ENCODE measurements around the gene UBE2E2.

UBE2E2 gene

DNA sequence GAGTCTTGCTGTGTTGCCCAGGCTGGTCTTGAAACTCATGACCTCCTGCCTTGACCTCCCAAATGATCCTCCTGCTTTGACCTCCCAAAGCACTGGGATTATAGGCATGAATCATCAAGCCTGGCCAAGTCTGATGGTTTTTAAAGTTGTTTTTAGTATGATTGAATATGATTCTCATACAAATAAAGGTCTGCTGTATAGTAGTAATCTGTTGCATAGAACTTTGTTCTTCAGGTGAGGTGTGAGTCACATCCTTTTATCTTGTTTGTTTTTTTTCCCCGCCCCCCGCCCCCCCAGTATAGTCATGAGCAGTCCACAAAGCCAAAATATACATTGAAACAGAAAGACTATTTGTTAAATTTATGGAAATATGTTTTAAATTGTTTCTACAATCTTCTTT, 39.0 kb downstream of the UBE2E2 start:
- no peak for DNase-seq

DNA sequence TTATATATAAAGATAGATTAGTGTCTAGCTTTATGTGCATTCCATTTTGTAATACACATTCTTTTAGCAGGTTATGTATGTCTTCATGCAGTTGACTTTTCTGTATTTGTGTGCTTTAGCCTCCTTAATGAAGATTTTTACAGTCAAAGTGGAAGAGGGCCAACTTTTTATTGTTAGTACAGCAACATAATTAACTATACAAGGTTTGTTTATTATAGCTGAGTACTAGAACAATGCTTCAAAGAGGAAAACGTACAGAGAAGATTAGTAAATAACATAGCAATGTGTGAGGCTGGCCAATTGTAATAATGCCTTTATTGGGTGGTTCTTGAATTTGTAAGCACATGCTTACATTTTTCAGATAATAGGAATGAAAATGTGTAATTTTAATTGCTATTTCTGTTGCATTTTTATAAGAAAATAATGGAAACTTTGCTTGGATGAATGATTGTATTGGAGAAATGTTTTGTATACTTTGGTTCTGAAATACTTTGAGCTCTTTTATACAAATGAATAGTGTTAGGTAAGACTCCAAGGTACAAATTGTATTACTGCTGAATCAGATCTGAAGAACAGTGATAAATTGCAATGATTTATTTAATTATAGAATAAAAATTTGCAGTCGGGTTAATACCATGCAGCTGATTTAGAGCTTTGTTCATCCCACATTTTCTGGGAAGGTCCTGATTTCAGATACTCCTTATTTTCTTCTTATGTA, 41.4 kb downstream of the UBE2E2 start:
- DNase-seq: no peak

DNA sequence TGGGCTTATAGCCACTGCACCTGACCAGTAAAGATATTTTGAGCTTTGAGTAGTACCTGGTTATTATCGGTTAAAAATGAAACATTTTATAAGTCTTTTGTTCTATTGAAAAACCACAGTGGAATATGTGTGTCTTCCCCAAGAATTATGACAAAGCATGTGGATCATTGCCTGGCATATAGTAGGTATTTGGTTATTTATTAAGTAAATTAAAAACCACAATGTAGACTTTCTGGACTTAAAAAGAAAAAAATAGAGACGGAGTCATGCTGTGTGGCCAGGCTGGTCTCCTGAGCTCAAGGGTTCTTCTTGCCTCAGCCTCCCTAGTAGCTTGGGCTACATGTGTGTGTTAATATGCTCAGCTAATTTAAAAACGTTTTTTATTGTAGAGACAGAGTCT, 43.5 kb downstream of the UBE2E2 start:
- no peak for DNase-seq

DNA sequence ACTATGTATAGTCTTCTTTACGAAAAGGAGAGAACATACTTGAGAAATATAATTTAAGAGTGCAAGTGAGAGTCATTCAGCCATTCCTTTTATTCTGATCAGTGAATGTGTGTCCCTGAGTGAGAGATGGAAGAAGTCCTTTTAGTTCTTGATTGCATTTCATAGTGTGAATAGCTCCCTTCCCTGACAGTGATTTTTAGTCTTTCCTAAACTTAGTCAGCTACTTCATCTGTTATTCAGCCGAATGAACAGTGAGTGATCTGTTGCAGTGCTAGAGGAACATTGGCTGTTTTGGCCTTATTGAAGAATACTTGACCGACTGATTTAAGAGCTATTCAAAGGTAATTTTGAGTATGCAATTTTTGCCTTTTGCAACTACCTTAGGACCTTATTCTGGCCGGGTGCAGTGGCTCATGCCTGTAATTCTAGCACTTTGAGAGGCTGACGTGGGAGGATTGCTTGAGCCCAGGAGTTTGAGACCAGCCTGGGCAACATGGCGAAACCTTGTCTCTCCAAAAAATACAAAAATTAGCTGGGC, 45.5 kb downstream of the UBE2E2 start:
- DNase-seq: no peak

DNA sequence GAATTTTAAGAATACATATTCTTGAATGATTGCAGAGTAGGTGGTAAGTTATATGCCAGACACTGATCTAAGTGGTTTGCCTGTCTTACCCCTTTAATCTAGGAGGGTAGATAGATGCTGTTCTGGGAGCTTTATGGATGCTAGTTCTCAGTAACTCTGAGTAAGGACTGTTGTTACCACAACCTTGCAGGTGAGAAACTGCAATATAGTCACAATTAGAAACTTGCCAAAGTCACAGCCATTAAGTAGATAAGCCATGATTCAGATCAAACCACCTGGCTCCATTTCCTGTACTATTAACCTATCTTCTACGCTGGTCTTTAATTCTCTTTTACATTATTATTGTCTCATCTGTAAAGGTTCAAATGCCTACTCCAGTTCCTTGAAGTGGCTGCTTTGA, 46.8 kb downstream of the UBE2E2 start:
- DNase-seq: no peak

DNA sequence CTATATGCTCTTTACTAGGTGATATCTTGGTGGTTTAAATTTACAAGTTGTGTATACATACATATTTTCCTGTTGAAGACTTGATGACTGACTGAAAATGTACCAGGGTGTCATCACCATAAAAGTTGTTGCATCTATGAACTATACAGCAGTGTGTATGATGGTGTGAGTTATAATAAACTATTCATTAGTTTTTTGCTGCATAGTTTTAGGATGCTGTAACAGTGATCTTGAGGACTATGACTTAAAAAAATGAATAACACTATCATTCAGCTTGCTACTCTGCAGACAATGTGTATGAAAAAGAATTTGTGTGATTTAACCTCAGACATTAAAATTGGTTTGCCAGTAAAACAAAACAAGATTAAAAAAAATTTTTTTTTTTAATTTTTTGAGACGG, 49.0 kb downstream of the UBE2E2 start:
- no peak for DNase-seq

DNA sequence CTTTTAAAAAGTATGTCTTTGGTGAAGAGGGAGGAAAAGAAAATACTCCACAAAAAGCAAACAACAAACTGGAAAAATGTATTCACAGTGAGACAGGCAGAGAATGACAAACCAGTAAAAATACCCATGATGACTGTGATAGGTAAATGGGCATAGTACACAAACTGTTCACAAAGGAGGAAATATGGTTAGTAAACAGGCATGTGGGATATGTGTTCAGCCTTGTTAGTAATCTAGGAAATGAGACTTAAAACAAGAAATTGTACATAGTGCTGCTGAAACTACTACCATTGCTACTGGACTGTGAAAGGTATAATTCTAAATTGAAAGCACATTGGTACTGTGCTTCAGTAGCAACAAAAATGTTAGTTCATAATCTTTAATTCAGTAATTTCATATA, 50.1 kb downstream of the UBE2E2 start:
- DNase-seq: no peak

DNA sequence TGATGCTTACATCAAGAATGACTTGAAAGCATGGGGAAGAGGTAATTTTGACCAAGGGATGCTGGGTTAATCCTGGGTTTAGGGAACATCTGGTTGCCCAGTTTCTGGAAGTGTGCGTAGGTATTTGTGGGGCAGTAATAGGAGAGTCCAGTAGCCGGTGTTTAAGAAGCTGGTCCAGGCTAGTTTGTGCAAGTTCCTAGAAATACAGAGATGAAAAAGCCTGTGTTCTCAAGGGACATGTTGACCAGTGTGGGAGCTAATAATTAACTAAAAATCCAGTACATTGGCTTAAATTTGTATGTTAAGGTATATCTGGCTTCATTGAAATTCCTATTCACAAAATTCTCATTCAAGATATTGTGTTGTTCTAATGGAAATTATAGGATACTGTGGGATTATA, 51.2 kb downstream of the UBE2E2 start:
- no peak for DNase-seq

DNA sequence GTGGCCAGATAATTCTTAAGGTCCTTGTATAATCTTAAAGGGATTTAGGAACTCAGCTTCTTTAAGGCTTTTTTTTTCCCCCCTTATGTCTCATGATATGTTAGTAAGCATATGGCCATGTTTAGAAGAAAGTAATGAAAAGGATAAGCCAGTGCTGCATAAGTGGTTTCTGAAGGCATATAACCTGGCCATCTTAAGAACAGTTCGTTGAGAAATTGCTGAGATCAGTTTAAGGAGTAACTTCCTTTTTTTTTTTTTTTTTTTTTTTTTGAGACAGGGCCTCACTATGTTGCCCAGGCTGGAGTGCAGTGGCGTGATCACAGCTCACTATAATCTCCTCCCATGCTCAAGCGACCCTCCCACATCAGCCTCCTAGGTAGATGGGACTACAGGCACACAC, 51.7 kb downstream of the UBE2E2 start:
- DNase-seq: no peak

DNA sequence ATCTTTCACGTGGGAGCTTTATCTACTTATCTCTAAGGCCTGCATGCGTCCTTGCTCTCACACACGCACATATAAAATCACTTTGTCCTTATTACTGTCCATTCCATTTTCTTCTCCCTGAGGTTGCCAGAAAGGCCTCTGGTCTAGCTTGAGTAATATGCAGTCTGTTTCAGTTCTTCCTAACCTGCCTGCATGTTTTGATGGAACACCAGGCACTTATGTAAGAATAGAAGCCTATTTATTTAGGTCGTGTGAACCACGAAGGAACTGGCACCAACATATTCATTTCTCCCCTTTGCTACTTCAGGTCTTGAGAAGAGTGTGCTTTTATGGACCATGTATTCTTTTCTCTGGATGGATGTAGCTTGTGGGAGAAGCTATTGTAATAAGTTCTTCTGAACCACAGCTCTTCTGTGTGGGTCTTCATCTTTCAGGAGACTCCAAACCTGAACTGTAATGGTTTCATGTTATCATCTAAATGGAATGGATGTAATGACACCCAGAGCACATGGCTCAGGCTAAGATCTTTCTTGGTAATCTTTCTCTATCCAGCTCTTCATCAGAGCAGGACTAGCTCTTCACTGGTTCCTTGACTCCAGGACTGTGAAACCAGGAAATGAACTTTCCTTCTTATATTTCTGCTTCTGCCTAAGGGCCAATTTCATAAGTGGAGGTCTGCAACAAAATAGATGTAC, 53.8 kb downstream of the UBE2E2 start:
- no peak for DNase-seq

DNA sequence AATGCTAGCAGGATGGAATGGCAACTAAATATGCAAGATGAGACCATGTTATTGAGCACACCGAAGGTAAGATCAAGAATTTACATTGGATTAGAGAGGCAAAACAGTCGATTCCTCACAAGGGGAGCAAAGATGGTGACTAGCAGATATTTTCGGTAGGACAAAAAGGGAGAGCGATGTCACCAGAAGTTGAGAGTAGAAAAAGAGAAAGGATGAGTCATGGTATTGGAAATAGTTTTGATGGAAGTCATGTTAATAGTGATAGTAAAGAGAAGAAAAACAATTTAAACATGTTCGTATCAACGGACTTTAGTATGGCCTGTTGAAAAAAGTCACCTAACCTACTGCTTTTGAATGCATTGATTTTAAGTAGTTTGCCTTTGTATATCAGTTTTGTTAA, 55.0 kb downstream of the UBE2E2 start:
- DNase-seq: no peak

DNA sequence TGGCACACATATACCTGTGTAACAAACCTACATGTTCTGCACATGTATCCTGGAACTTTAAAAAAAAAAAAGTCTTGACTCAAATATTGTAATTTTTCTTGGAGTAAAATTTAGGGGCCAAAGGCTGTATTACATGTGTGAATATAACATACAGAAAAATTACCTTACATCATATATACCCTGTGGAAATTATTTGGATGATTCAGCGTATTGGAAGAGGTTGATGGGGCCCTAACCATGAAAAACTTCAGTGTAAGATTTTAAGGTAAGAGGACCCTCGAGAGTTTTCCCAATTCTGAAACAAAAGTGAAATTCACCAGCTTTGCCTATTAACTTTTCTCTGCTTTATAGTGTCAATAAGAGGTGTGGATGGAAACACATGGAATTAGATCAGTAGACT, 56.4 kb downstream of the UBE2E2 start:
- DNase-seq: no peak

DNA sequence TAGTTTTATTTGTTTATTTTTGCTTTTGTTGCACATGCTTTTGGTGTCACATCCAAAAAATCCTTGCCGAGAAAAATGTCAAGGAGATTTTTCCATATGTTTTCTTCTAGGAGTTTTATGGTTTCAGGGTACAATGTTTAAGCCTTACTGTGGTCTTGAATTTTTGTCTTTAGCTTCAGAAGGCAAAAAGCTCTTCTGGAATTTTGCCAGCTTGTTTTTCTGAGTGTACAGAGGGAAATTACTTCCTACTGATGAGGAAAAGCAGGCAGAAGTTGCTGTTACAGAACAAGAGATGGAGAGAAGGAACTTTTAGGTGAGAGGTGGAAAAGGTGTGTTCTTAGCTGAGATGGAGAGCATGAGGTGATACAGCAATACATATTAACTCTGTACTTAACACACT, 59.6 kb downstream of the UBE2E2 start:
- DNase-seq: no peak

DNA sequence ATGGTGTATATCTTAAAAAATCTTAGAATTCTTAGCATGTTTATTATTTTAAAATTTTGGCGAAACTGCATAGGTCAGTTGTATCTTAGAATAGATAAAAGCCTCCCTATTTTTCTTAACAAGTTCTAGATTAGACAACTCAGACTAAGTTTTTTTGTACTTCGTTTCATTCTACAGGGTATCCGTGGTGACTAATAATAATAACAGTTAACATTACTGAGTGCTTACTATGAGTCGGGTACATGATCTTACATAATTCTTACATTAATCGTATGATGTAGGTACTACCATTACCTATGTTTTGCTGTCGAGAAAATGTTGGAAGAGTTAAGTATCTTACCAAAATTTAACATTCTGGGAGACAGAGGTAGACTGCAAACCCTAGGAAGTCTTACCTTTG, 60.7 kb downstream of the UBE2E2 start:
- DNase-seq: no peak

DNA sequence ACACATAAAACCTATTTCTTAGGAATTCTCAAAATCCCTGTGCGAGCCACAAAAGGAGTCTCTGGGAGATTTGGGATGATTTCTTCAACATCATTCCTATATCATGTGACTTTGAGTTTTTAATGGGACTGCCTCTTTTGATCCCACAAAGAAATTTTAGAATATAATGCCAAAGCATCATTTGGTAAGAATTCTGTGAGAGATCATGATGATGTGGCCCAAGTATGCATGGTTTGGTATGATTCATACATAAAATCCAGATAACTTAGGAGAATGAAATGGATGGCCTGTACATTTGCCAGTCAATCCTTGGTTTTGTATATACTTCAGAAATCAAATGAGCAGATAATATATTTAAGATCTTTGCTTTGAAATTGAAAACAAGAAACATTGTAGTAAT, 61.3 kb downstream of the UBE2E2 start:
- DNase-seq: no peak

DNA sequence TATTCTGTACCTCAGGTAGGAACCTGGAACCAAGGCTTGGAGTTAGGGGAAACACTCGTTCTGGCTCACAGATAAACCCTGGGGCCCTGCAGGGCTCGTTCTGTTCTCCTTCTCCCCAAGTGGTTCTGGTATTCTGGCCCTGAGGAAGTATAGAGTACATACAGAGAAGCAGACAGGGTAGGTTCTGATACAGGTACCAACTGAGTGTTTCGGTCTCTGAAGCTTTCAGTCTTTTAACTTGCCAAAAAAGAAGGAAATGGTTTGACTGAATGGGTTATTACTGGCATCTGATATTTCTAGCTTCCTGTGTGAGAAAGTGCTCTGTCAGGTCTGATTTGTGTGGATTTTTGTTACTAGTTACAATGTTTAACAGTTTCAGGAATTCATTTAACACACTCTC, 67.3 kb downstream of the UBE2E2 start:
- no peak for DNase-seq

DNA sequence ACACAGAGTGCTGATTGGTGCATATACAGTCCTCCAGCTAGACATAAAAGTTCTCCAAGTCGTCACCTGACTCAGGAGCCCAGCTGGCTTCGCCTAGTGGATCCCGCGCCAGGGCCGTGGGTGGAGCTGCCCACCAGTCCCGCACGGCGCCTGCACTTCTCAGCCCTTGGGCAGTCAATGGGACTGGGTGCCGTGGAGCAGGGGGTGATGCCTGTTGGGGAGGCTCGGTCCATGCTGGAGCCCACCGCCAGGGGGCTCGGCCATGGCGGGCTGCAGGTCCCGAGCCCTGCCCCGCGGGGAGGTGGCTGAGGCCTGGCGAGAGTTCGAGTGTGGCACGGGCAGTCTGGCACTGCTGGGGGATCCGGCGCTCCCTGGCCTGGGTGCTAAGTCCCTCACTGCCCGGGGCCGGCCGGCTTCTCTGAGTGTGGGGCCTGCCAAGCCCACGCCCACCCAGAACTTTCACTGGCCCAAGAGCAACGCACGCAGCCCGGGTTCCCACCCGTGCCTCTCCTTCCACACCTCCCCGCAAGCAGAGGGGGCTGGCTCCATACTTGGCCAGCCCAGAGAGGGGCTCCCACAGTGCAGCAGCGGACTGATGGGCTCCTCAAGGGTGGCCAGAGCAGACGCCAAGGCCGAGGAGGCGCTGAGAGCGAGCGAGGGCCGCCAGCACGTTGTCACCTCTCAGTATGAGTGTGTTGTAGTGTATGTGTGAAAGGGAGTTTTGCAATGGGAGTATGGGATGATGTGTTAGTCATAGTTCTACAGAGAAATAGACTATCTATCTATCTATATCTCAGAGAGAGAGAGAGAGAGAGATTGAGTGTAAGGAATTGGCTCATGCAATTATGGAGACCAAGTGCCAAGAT, 69.0 kb downstream of the UBE2E2 start:
- DNase-seq: no peak

DNA sequence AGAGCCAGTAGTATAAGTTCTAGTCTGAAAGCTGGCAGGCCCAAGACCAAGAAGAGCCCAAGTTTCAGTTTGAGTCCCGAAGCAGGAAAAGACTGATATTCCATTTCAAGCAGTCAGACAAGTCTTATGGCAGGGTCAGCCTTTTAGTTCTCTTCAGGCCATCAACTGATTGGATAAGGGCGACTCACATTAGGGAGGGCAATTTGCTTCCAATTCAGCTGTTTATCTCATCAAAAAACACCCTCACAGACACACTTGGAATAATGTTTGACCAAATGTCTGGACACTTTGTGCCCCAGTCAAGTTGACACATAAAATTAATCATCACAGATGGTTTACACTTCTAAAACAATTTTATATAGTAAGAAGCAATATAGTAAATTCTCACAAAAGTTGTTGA, 69.7 kb downstream of the UBE2E2 start:
- DNase-seq: no peak

DNA sequence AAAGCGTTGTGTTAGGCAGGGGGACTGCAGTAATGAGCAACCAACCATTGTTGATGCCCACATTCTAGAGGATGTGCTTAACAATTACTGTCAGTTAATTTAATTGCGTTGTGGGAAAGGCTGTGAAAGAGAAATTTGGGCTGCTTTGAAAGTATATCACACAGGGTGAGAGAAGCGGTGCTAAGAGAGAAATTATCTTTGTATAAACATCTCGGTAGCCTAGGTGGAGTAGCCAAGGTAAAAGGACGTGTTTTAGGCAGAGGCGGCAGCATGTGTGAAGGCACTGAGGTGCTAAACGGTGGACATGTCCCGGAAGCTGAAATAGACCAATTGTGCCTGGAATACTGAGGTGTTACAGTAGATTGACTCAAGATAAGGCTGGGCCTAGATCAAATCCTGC, 71.9 kb downstream of the UBE2E2 start:
- DNase-seq: no peak

DNA sequence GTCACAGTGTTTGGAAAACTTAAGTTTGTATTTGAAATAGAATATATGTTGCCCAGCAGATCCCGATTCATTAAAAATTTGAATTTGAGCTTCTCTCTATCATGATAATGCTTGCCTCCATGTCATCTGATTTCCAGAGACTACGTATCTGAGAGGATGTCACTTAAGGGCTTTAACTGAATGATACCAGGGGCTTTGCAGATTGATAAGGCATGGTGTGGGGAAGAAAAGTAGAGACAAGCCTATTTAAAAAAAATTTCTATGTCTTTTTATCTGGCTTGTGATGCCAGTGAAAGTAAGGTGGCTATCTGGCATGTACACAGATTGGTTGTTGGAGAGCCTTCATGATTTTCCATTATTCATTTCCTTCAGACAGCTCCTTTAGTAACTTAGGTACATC, 72.7 kb downstream of the UBE2E2 start:
- DNase-seq: no peak

DNA sequence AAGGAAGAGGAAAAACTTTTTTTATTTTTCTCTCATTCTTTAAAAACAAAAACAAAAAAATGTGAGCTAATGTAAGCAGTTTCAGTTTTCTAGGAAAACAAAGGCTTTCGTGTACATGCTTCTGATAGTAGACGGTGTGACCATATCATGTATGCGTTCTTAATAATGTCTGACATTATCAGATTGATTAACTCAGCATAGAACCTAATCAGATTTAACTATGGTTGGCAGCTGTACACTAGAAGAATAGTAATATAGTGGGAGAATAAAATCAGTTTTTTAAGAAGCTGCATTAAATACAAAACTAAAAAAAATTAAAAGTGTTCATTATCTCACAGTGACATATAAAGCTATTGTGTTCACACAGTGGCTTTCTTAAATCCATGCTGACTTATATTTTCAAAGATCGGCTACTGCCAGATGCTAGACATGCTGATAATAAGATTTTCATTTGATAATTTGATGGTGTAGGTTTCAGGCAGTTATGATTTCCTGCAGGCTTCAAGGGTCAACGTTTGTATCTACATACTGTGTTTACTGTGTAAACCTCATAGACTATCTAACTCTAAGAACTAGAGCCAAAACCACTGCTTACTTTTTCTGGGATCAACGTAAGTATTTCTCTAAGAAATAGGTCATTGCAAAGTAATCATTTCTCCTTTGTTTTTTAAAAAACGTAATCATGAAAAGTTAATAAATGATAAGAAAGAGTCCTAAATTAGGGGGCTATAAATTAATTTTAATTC, 74.0 kb downstream of the UBE2E2 start:
- DNase-seq: no peak

DNA sequence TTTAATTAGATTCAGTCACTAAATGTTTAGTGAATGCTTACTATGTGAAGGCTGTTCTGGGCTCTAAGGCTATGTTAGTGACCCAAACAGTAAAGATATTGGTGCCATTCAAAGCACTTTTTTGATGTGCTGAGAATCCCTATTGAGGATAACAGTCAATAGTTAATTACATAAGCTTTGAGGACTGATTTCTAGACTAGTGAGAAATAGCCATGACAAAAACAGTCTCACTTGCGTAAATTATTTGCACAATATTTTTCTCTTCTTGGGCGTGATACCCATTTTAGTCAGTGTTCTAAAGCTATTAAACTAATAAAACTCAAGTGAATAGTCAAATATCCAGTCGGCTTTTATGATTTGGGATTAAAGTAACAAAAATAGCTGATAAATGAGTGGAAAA, 74.6 kb downstream of the UBE2E2 start:
- no peak for DNase-seq

DNA sequence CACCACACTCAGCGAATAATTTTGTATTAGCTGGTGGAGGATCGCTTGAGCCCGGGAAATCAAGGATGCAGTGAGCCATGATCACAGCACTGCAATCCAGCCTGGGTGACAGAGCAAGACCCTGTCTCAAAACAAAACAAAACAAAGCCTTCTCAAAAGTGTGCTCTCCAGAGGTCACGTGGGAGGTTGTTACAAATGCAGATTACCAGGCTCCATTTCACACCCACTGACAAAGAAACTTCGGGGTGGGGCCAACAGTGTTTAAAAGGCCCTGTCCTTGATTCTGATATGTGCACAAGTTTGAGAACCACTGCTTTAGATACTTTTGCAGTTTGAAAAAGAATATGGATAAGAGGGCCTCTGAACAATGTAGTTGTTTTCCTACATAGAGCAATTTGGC, 80.5 kb downstream of the UBE2E2 start:
- no peak for DNase-seq

Data from CD4-positive, alpha-beta T cell treated with Interleukin-17A for 4 hours (primary cell).